HepG2 (cell line): ENCODE data around the gene CTIF. TPM values are rescaled to one million over a fixed set of nuclear protein-coding genes. Genes with fewer than 3 reads are reported as not detected.

Experiments used
- ATAC-seq: fragments of 200-7000 bp; cut with Tn5 transposase; 3 replicates; pipeline ENCODE4 v1.9.1; 2020; ENCODE audit warnings: mild to moderate bottlenecking, moderate library complexity
- BruUV-seq: library from RNA; stranded (reverse); fragments of 400-500 nt; replicated peaks from 2 replicates; lab custom pipeline; 2021; lab: Mats Ljungman, UMichigan
- CTCF ChIA-PET: fragments of 300-600 bp; formaldehyde crosslinking; extraction: SDS; loops from one replicate; lab custom pipeline; 2021; ENCODE audit warnings: low total read pairs, inconsistent platforms, low intra/inter-chr PET ratio; lab: Yijun Ruan, JAX
- POLR2A ChIA-PET: fragments of 350-600 bp; sonication (Branson Sonifier 250); formaldehyde crosslinking; loops from one replicate; lab custom pipeline; 2020; ENCODE audit warnings: antibody characterized with exemption, inconsistent platforms; lab: Yijun Ruan, JAX
- DNase-seq: peaks from one replicate; pipeline ENCODE4 v3.0.0-alpha.2; 2015; ENCODE audit warnings: low spot score
- FAIRE-seq: peaks from 3 replicates; lab custom pipeline; 2011; peaks lifted over from hg19 to GRCh38; lab: Jason Lieb, UNC
- H2AFZ ChIP-seq: one replicate; pipeline ENCODE4 v1.6.1; 2011; ENCODE audit warnings: low read length, inconsistent platforms
- H3K27ac ChIP-seq: fragments of 300-600 bp; 3 replicates; pipeline ENCODE4 v1.8.0; 2011; ENCODE audit warnings: mixed run types, mild to moderate bottlenecking, mixed read lengths, low read length, inconsistent platforms; ENCODE audit not compliant: insufficient read depth; ENCODE audit errors: extremely low read length
- H3K27me3 ChIP-seq, 2 experiments: fragments of 200-600 bp in 1 of 2; 2 replicates in 1 of 2; 3 replicates in 1 of 2; pipeline versions ENCODE4 v1.6.0 to v1.8.0; 2011; ENCODE audit warnings: low read length in 2 of 2, mild to moderate bottlenecking in 2 of 2, moderate library complexity in 2 of 2, inconsistent platforms in 1 of 2; ENCODE audit not compliant: insufficient read depth in 2 of 2, control insufficient read depth in 1 of 2
- H3K36me3 ChIP-seq, 2 experiments: fragments of 200-600 bp in 1 of 2; replicated peaks in 1 of 2; 2 replicates in 1 of 2; 3 replicates in 1 of 2; pipeline versions ENCODE4 v1.5.1 to v1.8.0; 2011; ENCODE audit warnings: low read length in 2 of 2, inconsistent platforms in 1 of 2; ENCODE audit not compliant: insufficient read depth in 2 of 2, control insufficient read depth in 1 of 2
- H3K4me1 ChIP-seq: 2 replicates; pipeline ENCODE4 v1.5.1; 2012; ENCODE audit warnings: low read length, inconsistent platforms; ENCODE audit not compliant: insufficient read depth
- H3K4me2 ChIP-seq: 2 replicates; pipeline ENCODE4 v1.6.0; 2011; ENCODE audit warnings: low read depth, low read length, inconsistent platforms
- H3K4me3 ChIP-seq, 3 experiments: fragments of 200-600 bp in 1 of 3; sonication (generic), shearing (Covaris generic) in 1 of 3; replicated peaks in 1 of 3; 2 replicates each; pipeline ENCODE4 v1.5.1; 2011 to 2016; ENCODE audit warnings: low read length in 3 of 3, inconsistent platforms in 2 of 3, low read depth in 2 of 3, mild to moderate bottlenecking in 2 of 3, control low read depth in 1 of 3, mixed read lengths in 1 of 3; ENCODE audit not compliant: insufficient read depth in 1 of 3
- H3K79me2 ChIP-seq: one replicate; pipeline ENCODE4 v1.6.1; 2011; ENCODE audit warnings: low read length, inconsistent platforms; ENCODE audit not compliant: insufficient read depth
- H3K9ac ChIP-seq: 2 replicates; pipeline ENCODE4 v1.6.0; 2011; ENCODE audit warnings: mild to moderate bottlenecking, low read depth, low read length, inconsistent platforms; ENCODE audit not compliant: insufficient read depth
- H3K9me3 ChIP-seq: 2 replicates; pipeline ENCODE4 v1.5.1; 2012; ENCODE audit warnings: mild to moderate bottlenecking, low read length
- H4K20me1 ChIP-seq: 2 replicates; pipeline ENCODE4 v1.6.0; 2011; ENCODE audit warnings: inconsistent platforms, mild to moderate bottlenecking, low read length, moderate library complexity; ENCODE audit not compliant: insufficient read depth
- HIVEP1 ChIP-seq: sonication (generic); formaldehyde crosslinking; IDR thresholded peaks from 2 replicates; pipeline ENCODE4 v1.4.0; 2020; ENCODE audit warnings: mild to moderate bottlenecking, missing genetic modification reagents
- HMG20B ChIP-seq: conservative IDR thresholded peaks from 2 replicates; pipeline ENCODE4 v1.6.1; 2016; ENCODE audit warnings: missing genetic modification reagents, missing compliant biosample characterization
- TEAD2 ChIP-seq: sonication (generic); formaldehyde crosslinking; IDR thresholded peaks from 2 replicates; pipeline ENCODE4 v1.9.0; 2021; ENCODE audit warnings: missing genetic modification reagents
- ZFX ChIP-seq: sonication (generic); formaldehyde crosslinking; IDR thresholded peaks from 2 replicates; pipeline ENCODE4 v1.4.0; 2020; ENCODE audit warnings: mild to moderate bottlenecking, low read depth, missing genetic modification reagents, moderate library complexity
- ZNF251 ChIP-seq: sonication (generic); formaldehyde crosslinking; IDR thresholded peaks from 2 replicates; pipeline ENCODE4 v1.9.0; 2021; ENCODE audit warnings: mild to moderate bottlenecking, missing genetic modification reagents
- ZNF34 ChIP-seq: sonication (generic); formaldehyde crosslinking; IDR thresholded peaks from 2 replicates; pipeline ENCODE4 v1.4.0; 2020; ENCODE audit warnings: mild to moderate bottlenecking, missing genetic modification reagents, borderline replicate concordance
- ZNF891 ChIP-seq: sonication (generic); formaldehyde crosslinking; IDR thresholded peaks from 2 replicates; pipeline ENCODE4 v1.5.0; 2020; ENCODE audit warnings: mild to moderate bottlenecking, missing genetic modification reagents
- WGBS: methylation state at CpG from one replicate; pipeline ENCODE4 v1.1.6; 2017; ENCODE audit warnings: low lambda C conversion rate; 5-methylcytosine and 5-hydroxymethylcytosine counted together
- in situ Hi-C: cut with HindIII; loops from 2 replicates; pipeline ENCODE4 v1.10.0; 2017; ENCODE audit warnings: low pct_unique_long_range_greater_than_20kb; ENCODE audit not compliant: extremely low pct_ligation_motif_present
- intact Hi-C: fragments of 100-400 bp; cut with micrococcal nuclease; formaldehyde crosslinking; loops from one replicate; pipeline ENCODE4 v1.10.0; 2022; ENCODE audit not compliant: unreplicated experiment
- polyA plus RNA-seq, 8 experiments: library from polyadenylated mRNA; depleted of rRNA in 3 of 8; stranded (reverse) in 7 of 8; unstranded in 1 of 8; fragments of >200 nt; fragmentation: Illumina TruSeq in 4 of 8; extraction: Trizol in 4 of 8; gene quantifications; 2 replicates each; pipeline versions ENCODE4 v1.2.1 to v1.2.3, GENCODE V29; 2011 to 2016; ENCODE audit warnings: low read depth in 4 of 8, missing spikeins in 1 of 8, mixed read lengths in 1 of 8; ENCODE audit not compliant: insufficient read depth in 1 of 8
- total RNA-seq, 5 experiments: library from RNA; depleted of rRNA; stranded (reverse); fragments of >200 nt; fragmentation: Illumina TruSeq; extraction: Trizol; gene quantifications; 2 replicates each; pipeline ENCODE4 v1.2.3, GENCODE V29; 2016; ENCODE audit warnings: low read depth in 1 of 5
- TF ChIP-seq, protein P1 (sequence below): sonication (generic); formaldehyde crosslinking; IDR thresholded peaks from 2 replicates; pipeline ENCODE4 v1.4.0; 2020; ENCODE audit warnings: missing genetic modification reagents, borderline replicate concordance
- TF ChIP-seq, protein P2 (sequence below): sonication (generic); formaldehyde crosslinking; IDR thresholded peaks from 2 replicates; pipeline ENCODE4 v1.4.0; 2020; ENCODE audit warnings: missing genetic modification reagents
- TF ChIP-seq, protein P3 (sequence below): sonication (generic); formaldehyde crosslinking; IDR thresholded peaks from 2 replicates; pipeline ENCODE4 v1.5.1; 2020; ENCODE audit warnings: missing genetic modification reagents, mild to moderate bottlenecking, borderline replicate concordance

The CTIF gene
- total and polyA plus RNA-seq, 2 of the 13 experiments (the other 11 are each of a cell fraction or from before 2014, with no cell fraction given), result 18.2 to 28.0 TPM

DNA sequence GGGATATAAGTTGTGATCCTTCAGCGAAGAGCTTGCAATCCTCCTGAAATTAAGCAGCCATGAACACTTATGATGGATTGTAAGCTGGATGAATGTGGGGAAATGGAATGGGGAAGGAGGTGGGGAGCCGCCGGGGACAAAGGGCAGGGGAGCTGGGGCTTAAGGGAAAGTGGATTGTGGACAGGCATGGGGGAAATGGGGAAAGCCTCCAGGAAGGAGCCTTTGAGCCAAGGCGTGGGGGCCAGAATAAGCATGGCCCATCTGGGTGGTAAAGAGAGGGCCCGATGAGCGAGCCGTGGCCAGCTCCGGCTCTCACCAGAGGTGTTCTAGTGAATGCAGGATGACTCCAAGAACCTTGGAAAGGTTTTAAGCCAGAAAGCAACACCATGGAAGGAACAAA lies 288.0 kb downstream of the CTIF start (continued):
- TF ChIP-seq, protein P1, sequence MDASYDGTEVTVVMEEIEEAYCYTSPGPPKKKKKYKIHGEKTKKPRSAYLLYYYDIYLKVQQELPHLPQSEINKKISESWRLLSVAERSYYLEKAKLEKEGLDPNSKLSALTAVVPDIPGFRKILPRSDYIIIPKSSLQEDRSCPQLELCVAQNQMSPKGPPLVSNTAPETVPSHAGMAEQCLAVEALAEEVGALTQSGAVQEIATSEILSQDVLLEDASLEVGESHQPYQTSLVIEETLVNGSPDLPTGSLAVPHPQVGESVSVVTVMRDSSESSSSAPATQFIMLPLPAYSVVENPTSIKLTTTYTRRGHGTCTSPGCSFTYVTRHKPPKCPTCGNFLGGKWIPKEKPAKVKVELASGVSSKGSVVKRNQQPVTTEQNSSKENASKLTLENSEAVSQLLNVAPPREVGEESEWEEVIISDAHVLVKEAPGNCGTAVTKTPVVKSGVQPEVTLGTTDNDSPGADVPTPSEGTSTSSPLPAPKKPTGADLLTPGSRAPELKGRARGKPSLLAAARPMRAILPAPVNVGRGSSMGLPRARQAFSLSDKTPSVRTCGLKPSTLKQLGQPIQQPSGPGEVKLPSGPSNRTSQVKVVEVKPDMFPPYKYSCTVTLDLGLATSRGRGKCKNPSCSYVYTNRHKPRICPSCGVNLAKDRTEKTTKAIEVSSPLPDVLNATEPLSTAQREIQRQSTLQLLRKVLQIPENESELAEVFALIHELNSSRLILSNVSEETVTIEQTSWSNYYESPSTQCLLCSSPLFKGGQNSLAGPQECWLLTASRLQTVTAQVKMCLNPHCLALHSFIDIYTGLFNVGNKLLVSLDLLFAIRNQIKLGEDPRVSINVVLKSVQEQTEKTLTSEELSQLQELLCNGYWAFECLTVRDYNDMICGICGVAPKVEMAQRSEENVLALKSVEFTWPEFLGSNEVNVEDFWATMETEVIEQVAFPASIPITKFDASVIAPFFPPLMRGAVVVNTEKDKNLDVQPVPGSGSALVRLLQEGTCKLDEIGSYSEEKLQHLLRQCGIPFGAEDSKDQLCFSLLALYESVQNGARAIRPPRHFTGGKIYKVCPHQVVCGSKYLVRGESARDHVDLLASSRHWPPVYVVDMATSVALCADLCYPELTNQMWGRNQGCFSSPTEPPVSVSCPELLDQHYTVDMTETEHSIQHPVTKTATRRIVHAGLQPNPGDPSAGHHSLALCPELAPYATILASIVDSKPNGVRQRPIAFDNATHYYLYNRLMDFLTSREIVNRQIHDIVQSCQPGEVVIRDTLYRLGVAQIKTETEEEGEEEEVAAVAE (CRISPR knock-in tag), result no peak

DNA sequence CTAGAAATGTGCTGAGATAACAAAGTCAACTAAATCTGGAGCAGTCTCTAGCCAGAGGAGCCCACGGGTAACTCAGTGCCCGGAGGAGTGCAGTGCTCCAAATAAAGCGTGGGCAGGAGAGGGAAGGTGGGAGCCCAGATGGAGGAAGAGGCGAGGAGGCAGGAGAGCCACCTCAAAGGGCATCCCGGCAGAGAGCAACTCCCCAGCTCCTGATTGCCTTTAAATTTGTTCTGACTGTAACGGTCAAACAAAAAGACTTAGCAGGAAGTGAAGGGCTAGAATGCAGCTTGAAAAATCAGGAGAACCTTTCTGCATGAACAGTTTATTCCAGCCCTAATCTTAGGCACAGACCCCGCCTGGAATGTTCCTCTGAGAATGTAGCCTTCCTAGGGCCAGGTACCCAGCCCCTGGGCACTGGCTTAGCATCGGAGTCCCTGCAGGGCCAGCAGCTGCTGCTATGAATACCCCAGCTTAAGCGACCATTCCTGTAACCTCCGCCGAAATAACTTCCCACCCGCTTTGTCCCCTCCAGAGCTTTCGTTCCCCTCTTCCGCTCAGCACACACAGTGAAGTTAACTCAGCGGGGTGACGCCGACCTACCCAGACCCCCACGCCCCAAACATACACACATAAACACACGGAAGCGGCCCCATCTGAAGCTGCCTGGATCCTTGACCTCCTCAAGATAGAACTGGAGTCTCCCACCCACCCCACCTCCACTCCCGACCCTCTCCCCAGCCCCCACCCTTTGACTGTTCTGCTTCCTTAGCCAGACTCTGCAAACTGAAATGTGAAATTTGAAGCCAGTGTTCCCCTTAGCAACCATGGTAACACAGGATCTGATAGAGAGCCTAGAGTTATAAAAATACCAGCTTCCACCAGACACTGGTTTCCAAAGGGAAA lies 288.7 kb downstream of the CTIF start:
- DNase-seq, result no peak
- no peak overlapping the region for H2AFZ ChIP-seq
- no peak for ATAC-seq
- H3K9me3 ChIP-seq, result no peaks in the 10 kb centered on the region
- H3K4me2 ChIP-seq, result no peak overlapping the region
- FAIRE-seq, result no peak
- intact Hi-C loops, result no loop called here
- H3K4me1 ChIP-seq, result no peaks in the 10 kb centered on the region
- WGBS, result 98% methylated on average over 21 of the region's 21 CpGs
- no peak overlapping the region for H3K27ac ChIP-seq
- no peak overlapping the region for H3K9ac ChIP-seq
- ChIA-PET POLR2A (no interaction called here), CTCF (no interaction called here)
- H3K4me3 ChIP-seq, result no peak overlapping the region
- H3K79me2 ChIP-seq, result no peaks in the 10 kb centered on the region
- in situ Hi-C loops, result no loop called here
- no TSS peak for BruUV-seq
- H4K20me1 ChIP-seq, result no peaks in the 10 kb centered on the region
- H3K27me3 ChIP-seq, result no peaks in the 10 kb centered on the region
- H3K36me3 ChIP-seq, result peaks cover 2 to 24% of the 10 kb centered on the region in 2 experiments; a peak in 3 of 5 replicates
- no peak for TF ChIP-seq ZNF251 (CRISPR knock-in tag)
- no peak for TF ChIP-seq HIVEP1 (CRISPR knock-in tag)
- TF ChIP-seq, protein P2, sequence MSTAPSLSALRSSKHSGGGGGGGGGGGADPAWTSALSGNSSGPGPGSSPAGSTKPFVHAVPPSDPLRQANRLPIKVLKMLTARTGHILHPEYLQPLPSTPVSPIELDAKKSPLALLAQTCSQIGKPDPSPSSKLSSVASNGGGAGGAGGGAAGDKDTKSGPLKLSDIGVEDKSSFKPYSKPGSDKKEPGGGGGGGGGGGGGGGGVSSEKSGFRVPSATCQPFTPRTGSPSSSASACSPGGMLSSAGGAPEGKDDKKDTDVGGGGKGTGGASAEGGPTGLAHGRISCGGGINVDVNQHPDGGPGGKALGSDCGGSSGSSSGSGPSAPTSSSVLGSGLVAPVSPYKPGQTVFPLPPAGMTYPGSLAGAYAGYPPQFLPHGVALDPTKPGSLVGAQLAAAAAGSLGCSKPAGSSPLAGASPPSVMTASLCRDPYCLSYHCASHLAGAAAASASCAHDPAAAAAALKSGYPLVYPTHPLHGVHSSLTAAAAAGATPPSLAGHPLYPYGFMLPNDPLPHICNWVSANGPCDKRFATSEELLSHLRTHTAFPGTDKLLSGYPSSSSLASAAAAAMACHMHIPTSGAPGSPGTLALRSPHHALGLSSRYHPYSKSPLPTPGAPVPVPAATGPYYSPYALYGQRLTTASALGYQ, result no peak
- TF ChIP-seq, protein P3, sequence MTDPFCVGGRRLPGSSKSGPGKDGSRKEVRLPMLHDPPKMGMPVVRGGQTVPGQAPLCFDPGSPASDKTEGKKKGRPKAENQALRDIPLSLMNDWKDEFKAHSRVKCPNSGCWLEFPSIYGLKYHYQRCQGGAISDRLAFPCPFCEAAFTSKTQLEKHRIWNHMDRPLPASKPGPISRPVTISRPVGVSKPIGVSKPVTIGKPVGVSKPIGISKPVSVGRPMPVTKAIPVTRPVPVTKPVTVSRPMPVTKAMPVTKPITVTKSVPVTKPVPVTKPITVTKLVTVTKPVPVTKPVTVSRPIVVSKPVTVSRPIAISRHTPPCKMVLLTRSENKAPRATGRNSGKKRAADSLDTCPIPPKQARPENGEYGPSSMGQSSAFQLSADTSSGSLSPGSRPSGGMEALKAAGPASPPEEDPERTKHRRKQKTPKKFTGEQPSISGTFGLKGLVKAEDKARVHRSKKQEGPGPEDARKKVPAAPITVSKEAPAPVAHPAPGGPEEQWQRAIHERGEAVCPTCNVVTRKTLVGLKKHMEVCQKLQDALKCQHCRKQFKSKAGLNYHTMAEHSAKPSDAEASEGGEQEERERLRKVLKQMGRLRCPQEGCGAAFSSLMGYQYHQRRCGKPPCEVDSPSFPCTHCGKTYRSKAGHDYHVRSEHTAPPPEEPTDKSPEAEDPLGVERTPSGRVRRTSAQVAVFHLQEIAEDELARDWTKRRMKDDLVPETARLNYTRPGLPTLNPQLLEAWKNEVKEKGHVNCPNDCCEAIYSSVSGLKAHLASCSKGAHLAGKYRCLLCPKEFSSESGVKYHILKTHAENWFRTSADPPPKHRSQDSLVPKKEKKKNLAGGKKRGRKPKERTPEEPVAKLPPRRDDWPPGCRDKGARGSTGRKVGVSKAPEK (CRISPR knock-in tag), result no peak
- TF ChIP-seq ZNF34 (CRISPR knock-in tag), result no peak
- TF ChIP-seq HMG20B (CRISPR knock-in tag), result no peak
- no peak for TF ChIP-seq ZNF891 (CRISPR knock-in tag)
- no peak for TF ChIP-seq TEAD2 (CRISPR knock-in tag)
- no peak for TF ChIP-seq ZFX (CRISPR knock-in tag)
